Measurements from ENCODE around the gene DCAKD.

DCAKD gene

GRCh38 chr17:45086391-45086790 is 35.0 kb upstream of the DCAKD start:
- no peak for ATAC-seq
- TF ChIP-seq ZC3H10 (CRISPR knock-in tag; IDR thresholded peaks at IDR 0.05) (no peak), BACH2 (CRISPR knock-in tag; IDR thresholded peaks at IDR 0.05; ENCODE audit: borderline replicate concordance) (no peak)

- TF ChIP-seq BACH2 (CRISPR knock-in tag; IDR thresholded peaks at IDR 0.05; ENCODE audit: borderline replicate concordance) (no peak), ZFP3 (CRISPR knock-in tag; IDR thresholded peaks at IDR 0.05) (no peak), OSR1 (CRISPR knock-in tag; IDR thresholded peaks at IDR 0.05) (no peak), GLIS3 (CRISPR knock-in tag; IDR thresholded peaks at IDR 0.05) (no peak), ZNF70 (CRISPR knock-in tag; IDR thresholded peaks at IDR 0.05) (0 out of 2 replicates have a peak, but pooled peaks have one; percentile 16), TOX (CRISPR knock-in tag; IDR thresholded peaks at IDR 0.05; ENCODE audit: borderline replicate concordance) (no peak), ESRRG (CRISPR knock-in tag; IDR thresholded peaks at IDR 0.05) (no peak)
- peak; percentile 81 for ATAC-seq
These were observed 29.7 kb upstream of the DCAKD start for GRCh38 chr17:45081047-45081703.

GRCh38 chr17:45077643-45078042 is 26.2 kb upstream of the DCAKD start:
- no peak for TF ChIP-seq ZNF565 (CRISPR knock-in tag; conservative IDR thresholded peaks at IDR 0.05; ENCODE audit: low read depth)
- TF ChIP-seq ZC3H10 (CRISPR knock-in tag; IDR thresholded peaks at IDR 0.05), result no peak
- no peak for TF ChIP-seq TSHZ2 (CRISPR knock-in tag; IDR thresholded peaks at IDR 0.05)
- no peak for TF ChIP-seq CSRNP3 (CRISPR knock-in tag; IDR thresholded peaks at IDR 0.05)
- no peak for TF ChIP-seq ZNF8 (CRISPR knock-in tag; IDR thresholded peaks at IDR 0.05)
- TF ChIP-seq CSDC2 (CRISPR knock-in tag; IDR thresholded peaks at IDR 0.05), result no peak
- no peak for TF ChIP-seq PPARA (CRISPR knock-in tag; IDR thresholded peaks at IDR 0.05; ENCODE audit: borderline replicate concordance)
- no peak for TF ChIP-seq OSR1 (CRISPR knock-in tag; IDR thresholded peaks at IDR 0.05)
- TF ChIP-seq ISL1 (CRISPR knock-in tag; IDR thresholded peaks at IDR 0.05), result no peak
- no peak for TF ChIP-seq ZNF70 (CRISPR knock-in tag; IDR thresholded peaks at IDR 0.05)
- no peak for TF ChIP-seq BACH2 (CRISPR knock-in tag; IDR thresholded peaks at IDR 0.05; ENCODE audit: borderline replicate concordance)
- no peak for TF ChIP-seq TCF4 (CRISPR knock-in tag; IDR thresholded peaks at IDR 0.05; ENCODE audit: borderline replicate concordance)
- TF ChIP-seq ZFP30 (CRISPR knock-in tag; IDR thresholded peaks at IDR 0.05), result no peak
- no peak for TF ChIP-seq TOX (CRISPR knock-in tag; IDR thresholded peaks at IDR 0.05; ENCODE audit: borderline replicate concordance)
- no peak for TF ChIP-seq PATZ1 (CRISPR knock-in tag; IDR thresholded peaks at IDR 0.05; ENCODE audit: borderline replicate concordance)
- TF ChIP-seq RARB (CRISPR knock-in tag; IDR thresholded peaks at IDR 0.05), result no peak
- TF ChIP-seq POU6F1 (CRISPR knock-in tag; IDR thresholded peaks at IDR 0.05; ENCODE audit: borderline replicate concordance, low read depth), result no peak
- TF ChIP-seq SNAI2 (CRISPR knock-in tag; IDR thresholded peaks at IDR 0.05), result no peak
- TF ChIP-seq ESRRG (CRISPR knock-in tag; IDR thresholded peaks at IDR 0.05), result no peak
- no peak for TF ChIP-seq ARNTL (CRISPR knock-in tag; IDR thresholded peaks at IDR 0.05; ENCODE audit: borderline replicate concordance, low read depth)
- no peak for ATAC-seq

All from SK-N-SH treated with all-trans-retinoic acid at 6 μM for 48 hours (cell line).